Colon (tissue), 2 donors: Measurements from ENCODE around the gene AJAP1.

Experiments
- FAIRE-seq: peaks from 2 replicates; lab custom pipeline; 2012; peaks lifted over from hg19 to GRCh38; lab: Jason Lieb, UNC
- donor health status: control.
- donor health status: control.

The AJAP1 gene

DNA sequence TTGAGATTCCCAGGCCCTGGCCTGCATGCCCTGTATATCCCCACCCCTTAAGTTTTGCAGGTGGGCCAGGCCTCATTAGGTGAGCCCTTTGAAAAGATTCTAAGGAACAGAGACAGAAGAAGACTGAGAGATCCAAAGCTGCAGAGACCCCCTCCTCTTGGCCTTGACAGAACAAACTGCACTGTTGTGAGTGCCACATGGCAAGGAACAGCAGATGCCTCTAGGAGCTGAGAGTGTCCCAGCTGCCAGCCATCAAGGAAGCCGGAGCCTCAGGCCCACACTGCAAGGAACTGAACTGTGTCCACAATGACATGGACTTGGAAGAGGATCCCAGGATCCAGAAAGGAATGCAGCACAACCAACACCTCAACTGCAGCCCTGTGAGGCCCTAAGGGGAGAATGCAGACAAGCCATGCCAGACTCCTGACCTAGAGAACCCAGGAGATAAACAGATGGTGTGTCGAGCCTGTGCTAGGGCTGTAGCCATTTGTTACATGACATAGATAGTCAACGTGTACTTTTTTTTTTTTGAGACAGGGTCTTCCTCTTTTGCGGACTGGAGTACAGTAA is 182.7 kb downstream of the AJAP1 start:
- no peak for FAIRE-seq

DNA sequence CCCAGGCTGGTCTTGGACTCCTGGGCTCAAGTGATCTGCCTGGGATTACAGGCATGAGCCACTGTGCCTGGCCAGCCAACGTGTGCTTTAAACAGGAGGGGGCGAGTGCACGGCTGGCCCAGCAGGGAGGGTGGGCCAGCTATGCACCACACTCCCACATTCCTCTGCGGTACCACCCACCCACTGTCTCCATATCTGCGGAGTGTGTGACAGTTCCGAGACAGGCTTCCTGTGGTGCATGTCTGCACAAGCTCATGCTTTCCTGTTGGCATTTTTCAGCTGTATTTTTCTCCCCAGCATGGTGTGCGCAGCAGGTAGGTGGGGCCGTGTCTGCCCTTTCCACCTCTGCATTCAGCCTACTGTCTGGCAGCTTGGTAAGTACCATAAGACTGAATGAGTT is 183.3 kb downstream of the AJAP1 start:
- no peak for FAIRE-seq

DNA sequence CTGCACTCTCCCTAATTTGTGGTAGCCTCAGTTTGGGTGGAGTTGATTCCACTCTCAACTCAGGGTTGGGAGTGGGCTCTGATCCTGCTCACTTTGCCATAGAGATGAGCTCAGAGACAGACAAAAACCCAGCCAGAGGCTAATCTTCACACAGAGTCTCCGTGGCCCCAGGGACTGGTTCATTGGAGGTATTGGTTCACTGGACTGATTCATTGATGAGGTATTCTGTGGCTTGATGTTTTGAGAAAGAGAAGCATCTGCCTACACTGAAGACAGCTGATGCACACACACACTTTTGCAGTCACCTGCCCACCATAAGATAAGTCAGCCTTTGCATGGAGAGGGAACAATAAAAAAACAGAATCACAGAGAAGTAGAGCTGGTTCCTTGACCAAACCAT is 183.8 kb downstream of the AJAP1 start:
- no peak for FAIRE-seq
